ENCODE measurements around the gene EAPP.
A peak's percentile ranks its signal among the peaks of the same experiment; 100 is the strongest.

EAPP gene

GRCh38 chr14:34522496-34522895, 17.0 kb downstream of the EAPP start:
- TF ChIP-seq GATA2 (IDR thresholded peaks at IDR 0.05; ENCODE audit: low read depth, low read length) (no peak), GATA3 (IDR thresholded peaks at IDR 0.05; ENCODE audit: low read depth, low read length) (no peak)

GRCh38 chr14:34507884-34508283, 31.6 kb downstream of the EAPP start:
- TF ChIP-seq GATA2 (IDR thresholded peaks at IDR 0.05; ENCODE audit: low read depth, low read length) (no peak), GATA3 (IDR thresholded peaks at IDR 0.05; ENCODE audit: low read depth, low read length) (no peak)

DNA sequence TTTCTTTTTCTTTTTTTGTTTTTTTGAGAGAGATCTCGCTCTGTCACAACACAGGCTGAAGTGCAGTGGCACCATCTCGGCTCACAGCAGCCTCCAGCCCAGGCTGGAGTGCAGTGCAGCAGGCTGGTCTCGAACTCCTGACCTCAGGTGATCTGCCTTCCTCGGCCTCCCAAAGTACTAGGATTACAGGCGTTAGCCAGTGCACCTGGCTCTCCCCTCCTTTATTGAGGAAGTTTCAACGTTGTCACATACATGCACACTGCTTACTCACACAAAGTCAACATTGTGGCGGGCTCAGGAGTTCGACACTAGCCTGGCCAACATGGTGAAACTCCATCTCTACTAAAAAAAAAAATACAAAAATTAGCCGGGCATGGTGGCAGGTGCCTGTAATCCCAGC, 32.0 kb downstream of the EAPP start:
- TF ChIP-seq GATA3 (IDR thresholded peaks at IDR 0.05; ENCODE audit: low read depth, low read length) (no peak), GATA2 (IDR thresholded peaks at IDR 0.05; ENCODE audit: low read depth, low read length) (no peak)

GRCh38 chr14:34502545-34503225, 36.8 kb downstream of the EAPP start:
- TF ChIP-seq GATA2 (IDR thresholded peaks at IDR 0.05; ENCODE audit: low read depth, low read length) (no peak), GATA3 (IDR thresholded peaks at IDR 0.05; ENCODE audit: low read depth, low read length) (no peak)

DNA sequence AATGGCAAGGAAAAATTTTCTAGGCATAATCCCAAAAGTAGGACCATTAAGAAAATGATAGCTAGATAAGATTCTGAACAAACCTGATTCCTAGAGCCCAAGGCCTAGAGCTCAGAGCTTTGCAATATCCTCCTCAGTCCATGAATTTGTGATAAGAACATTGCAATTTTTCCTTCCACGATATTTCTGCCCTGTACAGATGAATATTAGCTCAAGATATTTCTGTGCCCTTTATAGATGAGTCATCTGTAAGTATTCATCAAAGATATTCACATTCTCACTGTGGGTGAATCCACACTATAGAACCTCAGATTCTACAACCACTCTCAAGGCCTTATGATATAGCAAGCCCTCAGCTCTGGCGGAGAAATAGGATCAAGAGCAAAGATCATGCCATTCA, 37.5 kb downstream of the EAPP start:
- TF ChIP-seq GATA3 (IDR thresholded peaks at IDR 0.05; ENCODE audit: low read depth, low read length), result no peak
- no peak for TF ChIP-seq GATA2 (IDR thresholded peaks at IDR 0.05; ENCODE audit: low read depth, low read length)

- TF ChIP-seq GATA3 (IDR thresholded peaks at IDR 0.05; ENCODE audit: low read depth, low read length), result no peak
- no peak for TF ChIP-seq GATA2 (IDR thresholded peaks at IDR 0.05; ENCODE audit: low read depth, low read length)
Observed at GRCh38 chr14:34501004-34501580, 38.4 kb downstream of the EAPP start.

- TF ChIP-seq GATA3 (IDR thresholded peaks at IDR 0.05; ENCODE audit: low read depth, low read length) (no peak), GATA2 (IDR thresholded peaks at IDR 0.05; ENCODE audit: low read depth, low read length) (no peak)
Observed at GRCh38 chr14:34498684-34499412, 40.7 kb downstream of the EAPP start.

DNA sequence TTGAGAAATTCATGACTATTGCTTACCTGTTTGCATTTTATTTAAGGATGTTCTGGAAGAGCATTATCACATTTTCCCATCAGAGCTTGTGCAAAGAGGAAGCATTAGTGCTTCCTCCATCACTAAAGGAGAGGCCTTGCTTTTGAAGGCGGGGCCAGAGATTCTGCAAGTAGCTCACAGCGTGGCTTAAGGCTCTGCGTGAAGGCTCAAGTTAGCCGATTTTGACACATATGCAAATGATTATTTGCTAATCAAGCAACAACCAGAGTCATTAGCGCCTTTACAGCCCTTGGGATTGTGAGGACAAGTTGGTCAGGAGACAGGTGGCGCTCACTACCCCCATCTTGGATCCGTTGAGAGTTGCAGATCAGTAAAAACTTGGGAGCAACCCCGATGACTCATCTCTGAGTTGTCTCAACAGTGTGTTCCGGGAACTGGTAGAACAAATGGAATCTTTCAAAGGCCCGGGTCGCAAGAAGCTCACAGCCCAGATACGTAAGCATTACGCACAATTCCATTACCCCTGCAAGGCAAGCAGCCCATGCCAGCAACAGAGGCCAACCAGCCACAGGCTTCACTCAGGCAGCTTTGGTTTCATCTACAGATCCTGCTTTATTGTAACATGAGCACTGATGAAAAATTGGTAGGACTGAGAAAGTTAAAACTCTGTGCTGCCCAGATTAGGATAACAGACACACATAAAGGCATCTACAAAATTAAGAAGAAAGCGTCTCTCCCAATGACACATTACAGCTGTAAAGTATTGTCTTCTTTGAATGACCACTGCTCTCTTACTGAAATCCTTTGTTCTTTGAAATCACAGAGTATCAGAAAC, 42.6 kb downstream of the EAPP start:
- TF ChIP-seq GATA2 (IDR thresholded peaks at IDR 0.05; ENCODE audit: low read depth, low read length) (no peak), GATA3 (IDR thresholded peaks at IDR 0.05; ENCODE audit: low read depth, low read length) (no peak)

DNA sequence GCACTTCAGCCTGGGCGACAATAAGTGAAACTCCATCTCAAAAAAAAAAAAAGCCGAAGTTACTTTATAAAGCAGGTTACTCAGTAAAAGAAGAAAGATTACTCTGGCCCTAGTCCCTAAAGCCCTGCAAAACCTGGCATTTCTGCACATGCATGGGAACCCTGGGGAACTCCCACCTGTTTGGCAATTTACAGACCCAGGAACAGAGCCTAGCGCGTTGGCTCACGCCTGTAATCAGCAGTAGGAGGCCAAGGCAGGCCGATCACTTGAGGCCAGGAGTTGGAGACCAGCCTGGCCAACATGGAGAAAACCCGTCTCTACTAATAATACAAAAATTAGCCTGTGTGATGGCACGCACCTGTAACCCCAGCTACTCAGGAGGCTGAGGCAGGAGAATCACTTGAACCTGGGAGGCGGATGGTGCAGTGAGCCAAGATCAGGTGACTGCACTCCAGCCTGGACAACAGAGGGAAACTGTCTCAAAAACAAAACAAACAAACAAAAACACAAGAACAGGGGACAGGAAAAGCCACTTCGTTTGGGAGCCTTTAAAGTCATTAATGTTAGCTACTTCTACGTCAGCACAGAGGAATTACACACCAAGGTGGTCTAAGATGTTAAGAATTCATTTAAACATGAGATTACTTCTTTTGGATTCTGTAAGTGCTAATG, 43.4 kb downstream of the EAPP start:
- TF ChIP-seq GATA3 (IDR thresholded peaks at IDR 0.05; ENCODE audit: low read depth, low read length), result no peak
- no peak for TF ChIP-seq GATA2 (IDR thresholded peaks at IDR 0.05; ENCODE audit: low read depth, low read length)

DNA sequence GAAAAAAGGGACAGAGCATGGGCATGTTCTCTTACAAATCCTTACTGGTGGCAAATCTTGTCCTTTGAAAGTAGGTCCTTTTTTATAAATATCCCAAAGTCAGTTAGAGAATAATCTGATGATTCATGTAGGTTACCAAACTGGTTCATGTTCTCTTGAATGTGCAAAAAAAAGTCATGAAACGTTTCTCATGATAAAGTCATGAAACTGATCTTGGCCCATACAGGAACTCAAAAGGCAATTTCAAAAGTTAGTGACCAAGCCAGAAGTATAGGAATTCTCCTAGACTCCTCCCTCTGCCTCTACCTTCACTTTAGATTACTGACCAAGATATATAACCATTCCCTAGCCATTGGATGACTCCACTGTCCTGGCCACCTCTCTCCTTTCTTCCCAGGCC, 50.2 kb downstream of the EAPP start:
- no peak for TF ChIP-seq GATA2 (IDR thresholded peaks at IDR 0.05; ENCODE audit: low read depth, low read length)
- TF ChIP-seq GATA3 (IDR thresholded peaks at IDR 0.05; ENCODE audit: low read depth, low read length), result no peak

DNA sequence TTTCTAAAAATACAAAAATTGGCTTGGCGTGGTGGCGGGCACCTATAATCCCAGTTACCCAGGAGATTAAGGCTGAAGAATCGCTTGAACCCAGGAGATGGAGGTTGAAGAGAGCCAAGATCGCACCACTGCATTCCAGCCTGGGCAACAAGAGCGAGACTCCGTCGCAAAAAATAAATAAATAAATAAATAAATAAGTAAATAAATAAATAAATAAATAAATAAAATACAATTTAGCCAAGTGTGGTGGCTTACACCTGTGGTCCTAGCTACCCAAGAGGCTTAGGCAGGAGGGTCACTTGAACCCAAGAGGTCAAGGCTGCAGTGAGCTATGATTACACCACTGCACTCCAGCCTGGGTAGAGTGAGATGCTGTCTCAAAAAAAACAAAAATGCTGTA, 51.0 kb downstream of the EAPP start:
- TF ChIP-seq GATA3 (IDR thresholded peaks at IDR 0.05; ENCODE audit: low read depth, low read length), result no peak
- no peak for TF ChIP-seq GATA2 (IDR thresholded peaks at IDR 0.05; ENCODE audit: low read depth, low read length)

DNA sequence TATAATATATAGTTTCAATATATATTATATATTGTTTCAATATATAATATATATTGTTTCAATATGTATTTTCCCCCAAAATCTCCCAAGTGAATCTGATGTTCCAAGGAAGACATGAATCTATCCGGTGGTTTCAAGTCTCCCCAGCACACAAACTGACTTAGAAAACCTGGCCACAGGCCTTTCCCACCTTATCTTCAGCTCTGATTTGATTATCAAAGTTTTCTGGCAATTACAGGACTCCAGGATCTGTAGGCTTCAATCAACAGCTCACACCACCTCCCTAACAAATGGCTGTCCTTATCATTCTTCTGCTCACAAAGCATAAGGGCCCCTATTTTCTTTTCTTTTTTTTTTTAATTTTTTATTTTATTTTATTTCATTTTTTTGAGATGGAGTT, 54.8 kb downstream of the EAPP start:
- peak; percentile 49 for TF ChIP-seq GATA2 (IDR thresholded peaks at IDR 0.05; ENCODE audit: low read depth, low read length)
- TF ChIP-seq GATA3 (IDR thresholded peaks at IDR 0.05; ENCODE audit: low read depth, low read length), result no peak

GRCh38 chr14:34482463-34482862, 57.0 kb downstream of the EAPP start:
- no peak for TF ChIP-seq GATA2 (IDR thresholded peaks at IDR 0.05; ENCODE audit: low read depth, low read length)
- no peak for TF ChIP-seq GATA3 (IDR thresholded peaks at IDR 0.05; ENCODE audit: low read depth, low read length)

DNA sequence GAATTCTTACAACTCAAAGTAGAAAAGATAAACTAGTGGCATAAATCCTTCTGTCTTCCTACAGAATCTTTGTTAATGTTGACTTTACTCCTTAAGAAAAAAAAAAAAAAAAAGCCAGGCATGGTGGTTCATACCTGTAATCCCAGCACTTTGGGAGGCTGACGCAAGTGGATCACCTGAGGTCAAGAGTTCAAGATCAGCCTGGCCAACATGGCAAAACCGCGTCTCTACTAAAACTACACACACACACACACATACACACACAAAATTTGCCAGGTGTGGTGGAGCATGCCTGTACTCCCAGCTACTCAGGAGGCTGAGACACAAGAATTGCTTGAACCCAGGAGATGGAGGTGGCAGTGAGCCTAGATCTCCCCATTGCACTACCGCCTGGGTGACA, 59.8 kb downstream of the EAPP start:
- TF ChIP-seq GATA3 (IDR thresholded peaks at IDR 0.05; ENCODE audit: low read depth, low read length), result no peak
- no peak for TF ChIP-seq GATA2 (IDR thresholded peaks at IDR 0.05; ENCODE audit: low read depth, low read length)
